ENCODE measurements around the gene GDPD5.

GDPD5 gene

DNA sequence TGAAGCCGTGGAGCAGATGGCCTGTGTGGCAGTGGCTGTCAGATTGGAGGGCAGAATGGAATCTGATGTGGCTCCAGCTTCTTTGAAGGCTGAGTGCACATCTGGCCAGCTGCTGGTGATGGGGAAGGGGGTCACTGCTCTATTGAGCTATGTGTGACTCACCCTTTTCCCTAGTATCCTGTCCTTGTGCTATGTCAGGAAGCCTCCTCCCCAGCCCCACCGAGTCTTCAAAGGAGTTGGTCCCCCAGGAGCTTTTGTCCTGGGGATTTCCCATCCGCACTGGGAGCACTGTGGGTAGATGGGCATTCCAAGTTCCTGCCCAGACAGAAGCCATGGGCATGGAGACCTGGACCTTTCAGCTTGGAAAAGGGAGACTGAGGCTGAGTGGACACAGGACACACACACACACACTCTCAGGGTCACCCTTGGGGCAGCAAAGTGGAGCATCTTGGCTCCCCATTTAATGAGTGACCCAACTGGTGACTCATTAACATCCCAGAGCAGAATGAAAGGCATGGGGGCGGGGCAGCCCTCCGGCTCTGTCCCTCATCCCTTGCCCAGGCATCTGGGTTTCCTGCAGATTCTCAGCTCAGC lies 39.6 kb upstream of the GDPD5 start:
- Histone ChIP-seq H3K9ac (ENCODE audit: low read depth, low read length) (peak overlapping the region; percentile 98), H3K27me3 (ENCODE audit: control insufficient read depth, insufficient read depth, low read length) (no peaks in the 10 kb centered on the region), H3K4me2 (ENCODE audit: low read length) (peak overlapping the region; percentile 95), H3K36me3 (ENCODE audit: insufficient read depth, low read length) (peaks cover 57% of the 10 kb centered on the region), H3K4me1 (ENCODE audit: control insufficient read depth, insufficient read depth, low read length) (peaks cover 33% of the 10 kb centered on the region), H3K4me3 (ENCODE audit: low read length) (peak overlapping the region; percentile 85), H3K9me3 (replicated peaks; ENCODE audit: low read length) (no peaks in the 10 kb centered on the region)

DNA sequence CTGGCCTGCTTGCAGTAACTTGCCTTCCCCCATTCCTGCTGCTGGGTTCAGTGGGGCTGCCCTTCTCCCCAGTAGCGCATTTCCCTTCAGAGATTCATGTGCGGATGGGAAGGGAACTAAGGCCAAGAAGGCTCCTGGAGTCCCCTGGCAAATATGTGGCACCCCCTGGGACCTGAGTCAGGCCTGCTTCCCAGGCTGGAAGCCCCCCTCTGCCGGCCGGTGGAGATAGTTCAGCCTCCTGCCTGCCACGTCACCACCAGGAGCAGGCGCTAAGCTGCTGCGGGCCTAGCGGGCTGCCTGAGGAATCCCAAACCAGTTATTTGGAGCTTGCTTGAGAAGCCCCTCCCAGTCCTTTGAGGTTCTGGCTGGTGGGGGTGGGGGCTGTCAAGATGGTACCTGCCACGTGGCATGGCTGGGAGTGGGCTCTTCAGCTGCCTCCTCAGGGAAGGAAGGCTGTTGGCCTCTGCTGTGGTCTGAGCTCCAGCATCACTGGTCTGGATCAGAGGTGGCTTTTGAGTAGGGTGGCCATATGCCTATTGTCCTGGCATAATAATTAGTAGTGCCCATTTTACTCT lies 38.3 kb upstream of the GDPD5 start:
- H3K9ac ChIP-seq (ENCODE audit: low read depth, low read length): peak overlapping the region; percentile 98

GRCh38 chr11:75563501-75563977 lies 37.8 kb upstream of the GDPD5 start:
- peak overlapping the region; percentile 98 for H3K9ac ChIP-seq (ENCODE audit: low read depth, low read length)
- H3K4me1 ChIP-seq (ENCODE audit: control insufficient read depth, insufficient read depth, low read length): peaks cover 45% of the 10 kb centered on the region

More for the DNA sequence above, 38.3 kb upstream of the GDPD5 start:
- no peaks in the 10 kb centered on the region for H3K27me3 ChIP-seq (ENCODE audit: control insufficient read depth, insufficient read depth, low read length)
- H3K4me1 ChIP-seq (ENCODE audit: control insufficient read depth, insufficient read depth, low read length): peaks cover 40% of the 10 kb centered on the region
- H3K9me3 ChIP-seq (replicated peaks; ENCODE audit: low read length): no peaks in the 10 kb centered on the region
- H3K4me3 ChIP-seq (ENCODE audit: low read length): peak overlapping the region; percentile 85
- H3K4me2 ChIP-seq (ENCODE audit: low read length): peak overlapping the region; percentile 95
- H3K36me3 ChIP-seq (ENCODE audit: insufficient read depth, low read length): peaks cover 47% of the 10 kb centered on the region

DNA sequence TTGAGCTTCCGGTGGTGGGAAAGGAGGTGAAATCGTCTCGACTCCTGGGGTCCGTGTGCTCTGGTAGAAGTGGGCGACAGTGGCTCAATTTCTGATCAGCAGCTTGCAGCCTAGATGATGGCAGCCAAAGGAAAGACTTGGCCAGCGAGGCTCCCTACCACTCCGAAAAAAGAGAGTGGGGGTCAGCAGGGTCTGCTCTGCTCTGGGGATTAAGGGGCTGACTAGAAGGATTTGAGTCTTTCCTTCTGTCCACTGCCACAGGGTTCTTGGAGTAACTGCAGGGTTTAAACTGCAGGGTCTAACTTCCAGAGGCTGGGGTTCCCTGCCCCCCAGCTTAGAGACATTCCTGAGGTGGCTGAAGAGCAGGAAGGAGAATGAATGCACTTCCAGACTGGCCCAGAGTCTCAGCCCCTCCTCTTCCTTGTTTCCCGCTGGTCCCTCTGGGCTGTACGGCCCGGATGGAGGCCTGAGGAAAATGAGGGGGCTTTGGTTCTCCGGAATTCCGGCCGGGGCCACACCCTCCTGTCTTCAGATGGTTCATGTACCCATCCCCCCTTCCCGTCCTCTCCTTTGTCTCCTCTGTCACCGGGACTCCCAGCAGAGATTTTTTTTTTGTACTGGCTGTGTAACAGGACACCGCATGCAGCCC lies 37.2 kb upstream of the GDPD5 start:
- peak overlapping the region; percentile 98 for H3K9ac ChIP-seq (ENCODE audit: low read depth, low read length)
- peak overlapping the region; percentile 95 for H3K4me2 ChIP-seq (ENCODE audit: low read length)
- H3K4me3 ChIP-seq (ENCODE audit: low read length): peak overlapping the region; percentile 85
- peaks cover 36% of the 10 kb centered on the region for H3K36me3 ChIP-seq (ENCODE audit: insufficient read depth, low read length)
- peaks cover 50% of the 10 kb centered on the region for H3K4me1 ChIP-seq (ENCODE audit: control insufficient read depth, insufficient read depth, low read length)
- no peaks in the 10 kb centered on the region for H3K27me3 ChIP-seq (ENCODE audit: control insufficient read depth, insufficient read depth, low read length)
- H3K9me3 ChIP-seq (replicated peaks; ENCODE audit: low read length): no peaks in the 10 kb centered on the region

More at GRCh38 chr11:75563501-75563977, 37.8 kb upstream of the GDPD5 start:
- Histone ChIP-seq H3K4me3 (ENCODE audit: low read length) (peak overlapping the region; percentile 85), H3K9me3 (replicated peaks; ENCODE audit: low read length) (no peaks in the 10 kb centered on the region), H3K27me3 (ENCODE audit: control insufficient read depth, insufficient read depth, low read length) (no peaks in the 10 kb centered on the region), H3K4me2 (ENCODE audit: low read length) (peak overlapping the region; percentile 95), H3K36me3 (ENCODE audit: insufficient read depth, low read length) (peaks cover 41% of the 10 kb centered on the region)

DNA sequence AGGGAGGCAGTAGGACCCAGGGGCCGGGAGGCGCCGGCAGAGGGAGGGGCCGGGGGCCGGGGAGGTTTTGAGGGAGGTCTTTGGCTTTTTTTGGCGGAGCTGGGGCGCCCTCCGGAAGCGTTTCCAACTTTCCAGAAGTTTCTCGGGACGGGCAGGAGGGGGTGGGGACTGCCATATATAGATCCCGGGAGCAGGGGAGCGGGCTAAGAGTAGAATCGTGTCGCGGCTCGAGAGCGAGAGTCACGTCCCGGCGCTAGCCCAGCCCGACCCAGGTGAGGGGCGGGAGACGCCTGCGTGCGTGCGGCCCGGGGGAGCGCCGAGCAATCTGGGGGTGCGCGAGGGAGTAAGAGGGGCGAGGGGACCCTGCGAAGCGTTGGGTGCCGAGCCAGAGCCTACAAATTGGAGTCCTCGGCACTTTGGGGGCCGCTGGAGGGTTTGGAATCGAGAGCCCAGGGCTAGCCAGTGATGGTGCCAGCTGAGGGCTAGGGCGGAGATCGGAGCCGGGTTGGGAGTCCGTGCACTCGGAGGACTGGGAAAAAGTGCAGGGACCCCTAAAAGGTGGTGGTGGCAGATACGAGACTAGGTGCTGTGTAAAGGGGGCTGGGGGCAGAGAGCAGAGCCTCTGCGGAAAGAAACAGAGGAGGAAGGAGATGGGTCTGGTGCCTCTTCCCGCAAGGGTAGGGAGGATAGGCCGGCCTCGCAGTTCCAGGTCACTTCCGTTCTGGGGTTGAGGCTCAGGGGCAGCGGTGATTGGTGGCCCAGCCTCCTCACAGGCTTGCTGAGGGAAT lies 36.5 kb upstream of the GDPD5 start, which contains the start of gene SERPINH1:
Gene SERPINH1, plus strand, starts transcription at position 206 of the 788 bp plus-strand sequence. CDS start 4,097 bp downstream, outside the sequence.
- H3K4me2 ChIP-seq (ENCODE audit: low read length): peak within 1 kb of the TSS; percentile 95
- peak within 1 kb of the TSS; percentile 98 for H3K9ac ChIP-seq (ENCODE audit: low read depth, low read length)
- H3K27me3 ChIP-seq (ENCODE audit: control insufficient read depth, insufficient read depth, low read length): no peaks in the 10 kb centered on the region
- H3K4me1 ChIP-seq (ENCODE audit: control insufficient read depth, insufficient read depth, low read length): peaks cover 57% of the 10 kb centered on the region
- no peaks in the 10 kb centered on the region for H3K9me3 ChIP-seq (replicated peaks; ENCODE audit: low read length)
- peak within 1 kb of the TSS; percentile 85 for H3K4me3 ChIP-seq (ENCODE audit: low read length)
- H3K36me3 ChIP-seq (ENCODE audit: insufficient read depth, low read length): peaks cover 29% of the 10 kb centered on the region

GRCh38 chr11:75561426-75562047 lies 35.8 kb upstream of the GDPD5 start:
- H3K36me3 ChIP-seq (ENCODE audit: insufficient read depth, low read length): peaks cover 23% of the 10 kb centered on the region
- no peaks in the 10 kb centered on the region for H3K9me3 ChIP-seq (replicated peaks; ENCODE audit: low read length)
- no peaks in the 10 kb centered on the region for H3K27me3 ChIP-seq (ENCODE audit: control insufficient read depth, insufficient read depth, low read length)
- peaks cover 58% of the 10 kb centered on the region for H3K4me1 ChIP-seq (ENCODE audit: control insufficient read depth, insufficient read depth, low read length)
- H3K4me2 ChIP-seq (ENCODE audit: low read length): peak overlapping the region; percentile 95
- H3K4me3 ChIP-seq (ENCODE audit: low read length): peak overlapping the region; percentile 85
- H3K9ac ChIP-seq (ENCODE audit: low read depth, low read length): peak overlapping the region; percentile 98

DNA sequence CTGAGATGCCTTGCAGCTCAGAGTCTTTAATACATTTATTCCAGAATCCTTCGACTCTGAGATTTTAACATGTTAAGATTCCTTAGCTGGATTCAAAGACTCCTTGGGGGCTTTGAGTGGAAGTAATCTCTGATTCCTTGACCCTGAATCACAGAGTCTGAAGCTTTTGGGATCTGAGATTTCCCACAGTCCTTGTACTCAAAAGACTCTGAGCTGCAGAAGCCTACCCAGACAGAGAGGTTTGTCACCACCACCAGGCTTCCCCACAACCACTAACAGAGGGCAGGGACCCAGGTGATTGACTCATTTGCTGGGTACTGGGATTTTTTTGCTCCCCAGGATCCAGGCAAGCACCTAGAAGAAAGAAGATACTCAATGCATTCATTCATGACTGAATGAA lies 34.9 kb upstream of the GDPD5 start:
- Histone ChIP-seq H3K4me1 (ENCODE audit: control insufficient read depth, insufficient read depth, low read length) (peaks cover 49% of the 10 kb centered on the region), H3K27me3 (ENCODE audit: control insufficient read depth, insufficient read depth, low read length) (no peaks in the 10 kb centered on the region), H3K9ac (ENCODE audit: low read depth, low read length) (no peak overlapping the region), H3K4me2 (ENCODE audit: low read length) (no peak overlapping the region), H3K9me3 (replicated peaks; ENCODE audit: low read length) (no peaks in the 10 kb centered on the region), H3K4me3 (ENCODE audit: low read length) (no peak overlapping the region), H3K36me3 (ENCODE audit: insufficient read depth, low read length) (peaks cover 14% of the 10 kb centered on the region)

DNA sequence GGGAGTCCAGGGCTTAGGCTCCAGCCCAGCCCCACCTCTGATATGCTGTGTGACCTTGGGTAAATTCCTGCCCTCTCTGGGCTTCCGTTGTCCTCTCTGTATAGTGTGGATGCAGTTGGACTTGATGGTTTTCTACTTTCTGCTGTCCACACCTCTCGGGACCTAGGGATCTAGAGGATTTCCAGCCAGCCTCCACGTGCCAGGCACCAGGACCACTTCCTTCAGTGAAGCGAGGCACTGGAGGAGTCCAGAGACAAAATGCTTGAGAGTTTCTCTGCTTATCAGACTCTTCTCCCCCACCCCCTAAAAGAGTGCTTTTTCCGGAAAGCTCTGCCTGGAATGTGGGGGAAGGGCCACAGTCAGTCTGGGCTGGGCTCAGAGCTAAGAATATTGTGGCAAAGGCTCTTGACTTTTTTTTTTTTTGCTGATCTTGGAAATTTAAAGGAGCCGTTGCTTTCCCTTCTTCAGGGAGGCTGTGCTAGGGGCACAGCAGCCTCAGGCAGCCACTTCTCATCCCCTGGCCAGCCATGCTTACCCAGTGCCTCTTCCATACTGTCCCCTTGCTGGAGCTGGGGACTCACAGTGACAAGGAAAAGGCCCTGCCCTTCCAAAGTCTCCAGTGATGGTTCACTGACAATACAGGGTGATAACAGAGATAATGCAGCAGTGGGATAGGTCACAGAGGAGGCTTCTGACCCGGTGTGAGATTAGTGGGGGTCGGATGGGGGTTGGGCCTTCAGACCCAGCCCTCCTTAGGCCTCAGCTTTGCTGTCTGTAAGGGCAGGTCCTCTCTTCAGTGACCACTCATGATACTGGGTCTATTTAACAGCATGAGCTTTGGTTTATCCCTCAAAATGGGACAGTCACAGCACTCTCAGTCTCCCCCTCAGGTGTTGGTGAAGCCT lies 33.5 kb upstream of the GDPD5 start:
- peaks cover under 1% of the 10 kb centered on the region for H3K36me3 ChIP-seq (ENCODE audit: insufficient read depth, low read length)
- H3K4me3 ChIP-seq (ENCODE audit: low read length): peak overlapping the region; percentile 53
- peak overlapping the region; percentile 75 for H3K4me2 ChIP-seq (ENCODE audit: low read length)
- H3K4me1 ChIP-seq (ENCODE audit: control insufficient read depth, insufficient read depth, low read length): peaks cover 47% of the 10 kb centered on the region
- H3K9me3 ChIP-seq (replicated peaks; ENCODE audit: low read length): no peaks in the 10 kb centered on the region
- peak overlapping the region; percentile 65 for H3K9ac ChIP-seq (ENCODE audit: low read depth, low read length)
- no peaks in the 10 kb centered on the region for H3K27me3 ChIP-seq (ENCODE audit: control insufficient read depth, insufficient read depth, low read length)

DNA sequence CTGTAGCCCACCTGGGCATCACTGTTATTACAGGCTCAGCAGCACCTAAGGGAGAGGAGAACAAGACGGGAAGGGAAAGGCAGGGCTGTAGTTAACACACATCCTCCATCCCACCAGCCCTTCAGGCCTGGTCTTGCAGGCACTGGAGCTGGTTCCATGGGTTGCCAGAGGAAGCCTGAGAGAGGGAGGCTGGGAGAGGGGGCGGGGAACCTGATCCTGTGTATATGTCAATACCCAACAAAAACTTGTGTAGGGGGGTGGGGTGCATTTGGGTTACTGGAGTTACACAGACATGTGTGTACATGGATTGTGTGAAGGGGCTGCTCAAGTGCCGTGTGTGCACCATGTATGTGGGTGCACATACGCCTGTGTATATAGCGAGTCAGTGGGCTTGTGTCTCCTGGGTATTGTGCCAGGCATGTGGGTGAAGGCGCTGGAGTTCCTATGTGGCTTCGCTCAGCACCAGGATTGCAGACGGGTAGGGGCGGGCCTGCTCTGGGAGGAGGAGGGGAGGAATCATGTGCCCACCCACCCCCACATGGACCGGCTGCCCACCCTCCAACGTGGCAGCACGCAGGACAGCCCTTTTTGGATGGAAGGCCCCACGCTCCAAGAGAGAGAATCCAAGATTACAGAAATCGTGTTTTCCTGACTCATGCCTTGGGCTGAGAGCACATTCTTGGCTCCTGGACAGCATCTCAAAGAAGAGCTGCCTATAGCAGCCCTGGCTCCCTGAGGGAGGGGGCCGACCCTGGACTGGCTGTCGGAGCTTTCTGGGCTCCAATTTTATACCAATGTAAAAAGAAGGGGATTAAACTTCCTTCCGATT lies 32.1 kb upstream of the GDPD5 start:
- Histone ChIP-seq H3K4me3 (ENCODE audit: low read length) (peak overlapping the region; percentile 53), H3K4me2 (ENCODE audit: low read length) (peak overlapping the region; percentile 75), H3K9me3 (replicated peaks; ENCODE audit: low read length) (no peaks in the 10 kb centered on the region), H3K27me3 (ENCODE audit: control insufficient read depth, insufficient read depth, low read length) (no peaks in the 10 kb centered on the region), H3K36me3 (ENCODE audit: insufficient read depth, low read length) (no peaks in the 10 kb centered on the region), H3K4me1 (ENCODE audit: control insufficient read depth, insufficient read depth, low read length) (peaks cover 49% of the 10 kb centered on the region), H3K9ac (ENCODE audit: low read depth, low read length) (peak overlapping the region; percentile 65)
